GM12878 (cell line): ENCODE measurements around the gene SMG6. TPM values are rescaled to one million over a fixed set of nuclear protein-coding genes. Genes with fewer than 3 reads are reported as not detected.
A peak's percentile ranks its signal among the peaks of the same experiment; 100 is the strongest.

Experiments
- ASH2L ChIP-seq: fragments of 300-600, 200-600 bp; sonication (generic); IDR thresholded peaks from 2 replicates; pipeline ENCODE4 v1.6.1; 2017; ENCODE audit warnings: low read depth, mild to moderate bottlenecking, borderline replicate concordance
- BCL11A ChIP-seq: IDR thresholded peaks from 2 replicates; pipeline ENCODE4 v1.6.1; 2011; ENCODE audit warnings: low read depth, low read length
- CBFB ChIP-seq: IDR thresholded peaks from 2 replicates; pipeline ENCODE4 v1.6.1; 2016; ENCODE audit warnings: antibody characterized with exemption, low read depth
- HDGF ChIP-seq: fragments of 450-650 bp; IDR thresholded peaks from 2 replicates; pipeline ENCODE4 v1.6.1; 2016; ENCODE audit warnings: antibody characterized with exemption
- IKZF2 ChIP-seq, 2 experiments: fragments of 450-650 bp; IDR thresholded peaks; 2 replicates each; pipeline ENCODE4 v1.6.1; 2017; ENCODE audit warnings: mild to moderate bottlenecking in 2 of 2, moderate library complexity in 2 of 2
- JUNB ChIP-seq: IDR thresholded peaks from 2 replicates; pipeline ENCODE4 v1.6.1; 2016; ENCODE audit warnings: antibody characterized with exemption, mild to moderate bottlenecking
- JUND ChIP-seq: IDR thresholded peaks from 2 replicates; pipeline ENCODE4 v1.6.1; 2012; ENCODE audit warnings: low read depth, mild to moderate bottlenecking, low read length, improper control_type of control experiment, moderate library complexity
- MTA3 ChIP-seq: IDR thresholded peaks from 2 replicates; pipeline ENCODE4 v1.6.1; 2012; ENCODE audit warnings: low read length, inconsistent platforms, borderline replicate concordance
- POLR2AphosphoS5 ChIP-seq: IDR thresholded peaks from 2 replicates; pipeline ENCODE4 v1.6.1; 2011; ENCODE audit warnings: mild to moderate bottlenecking, low read length, inconsistent platforms
- SREBF2 ChIP-seq: IDR thresholded peaks from 2 replicates; pipeline ENCODE4 v1.6.1; 2012; ENCODE audit warnings: mild to moderate bottlenecking, low read length
- SUPT20H ChIP-seq: IDR thresholded peaks from 2 replicates; pipeline ENCODE4 v1.6.1; 2011; ENCODE audit warnings: low read depth, mild to moderate bottlenecking, low read length, moderate library complexity, borderline replicate concordance; ENCODE audit not compliant: control insufficient read depth
- TCF12 ChIP-seq: IDR thresholded peaks from 2 replicates; pipeline ENCODE4 v1.6.1; 2011; ENCODE audit warnings: low read depth, mild to moderate bottlenecking, low read length
- YBX1 ChIP-seq: fragments of 450-650 bp; IDR thresholded peaks from 2 replicates; pipeline ENCODE4 v1.6.1; 2016; ENCODE audit warnings: antibody characterized with exemption
- polyA plus RNA-seq, 11 experiments: library from polyadenylated mRNA; depleted of rRNA in 4 of 11; unstranded in 6 of 11; stranded (reverse) in 5 of 11; fragments of >200 nt; fragmentation: Nextera tagmentation in 4 of 11; fragmentation: Illumina TruSeq in 1 of 11; extraction: Ambion mirVana in 4 of 11; extraction: Trizol in 1 of 11; gene quantifications; 1 replicate in 1 of 11; 2 replicates in 10 of 11; pipeline versions ENCODE4 v1.2.1 to v1.2.3, GENCODE V29; 2011 to 2016; ENCODE audit warnings: inconsistent platforms in 2 of 11, missing spikeins in 2 of 11, low read depth in 1 of 11
- total RNA-seq, 4 experiments: library from RNA; depleted of rRNA in 3 of 4; stranded (reverse); fragments of >200 nt in 3 of 4; fragmentation: Illumina TruSeq in 1 of 4; extraction: Trizol in 1 of 4; gene quantifications; 2 replicates each; pipeline versions ENCODE4 v1.2.1 to v1.2.3, GENCODE V29; 2013 to 2021
- TF ChIP-seq, protein P1 (sequence below): fragments of 450-650 bp; IDR thresholded peaks from 2 replicates; pipeline ENCODE4 v1.6.1; 2017; ENCODE audit warnings: mild to moderate bottlenecking, moderate library complexity
- TF ChIP-seq, protein P2 (sequence below): IDR thresholded peaks from 2 replicates; pipeline ENCODE4 v1.6.1; 2012; ENCODE audit warnings: improper control_type of control experiment, low read depth, low read length; ENCODE audit not compliant: insufficient replicate concordance
- TF ChIP-seq, protein P3 (sequence below): fragments of 450-650 bp; IDR thresholded peaks from 2 replicates; pipeline ENCODE4 v1.6.1; 2018; ENCODE audit warnings: borderline replicate concordance, mild to moderate bottlenecking; ENCODE audit not compliant: partially characterized antibody
- TF ChIP-seq, protein P4 (sequence below): IDR thresholded peaks from 2 replicates; pipeline ENCODE4 v1.6.1; 2011; ENCODE audit warnings: borderline replicate concordance, low read depth, mild to moderate bottlenecking, moderate library complexity, low read length; ENCODE audit not compliant: insufficient read depth, poor library complexity, severe bottlenecking

SMG6 gene
- total and polyA plus RNA-seq, 10 of the 15 experiments (the other 5 are each of a cell fraction or from before 2014, with no cell fraction given), result 0.58 to 28.7 (median 15.7) TPM

DNA sequence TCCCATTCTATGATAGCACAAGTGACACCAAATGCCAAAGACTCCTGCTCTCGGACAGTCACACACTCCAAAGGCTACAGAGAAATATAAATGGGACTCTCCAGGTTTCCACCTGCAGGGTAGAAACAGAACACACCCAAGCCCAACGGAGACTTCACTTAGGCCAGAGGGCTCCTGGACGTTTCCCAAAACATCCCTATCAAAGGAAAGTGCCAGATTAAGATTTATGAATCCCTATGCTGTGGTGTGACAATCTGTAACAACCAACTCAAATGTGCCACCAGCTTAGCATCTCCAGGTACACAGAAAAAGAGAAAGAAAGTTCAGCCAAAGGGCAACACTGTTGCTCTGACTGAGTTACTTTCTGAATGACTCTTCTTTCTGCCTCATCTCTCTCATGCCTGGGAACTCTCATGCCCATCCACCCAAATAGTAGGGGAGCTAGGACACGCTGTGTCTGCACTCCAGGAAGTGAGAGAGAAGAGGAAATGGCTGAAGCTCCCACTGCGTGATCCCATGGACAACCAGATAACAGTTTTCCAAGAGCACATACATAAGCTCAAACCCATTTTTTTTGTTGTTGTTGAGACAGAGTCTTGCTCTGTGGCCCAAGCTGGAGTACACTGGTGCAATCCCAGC is 49.7 kb downstream of the SMG6 start (continued):
- TF ChIP-seq, protein P1, sequence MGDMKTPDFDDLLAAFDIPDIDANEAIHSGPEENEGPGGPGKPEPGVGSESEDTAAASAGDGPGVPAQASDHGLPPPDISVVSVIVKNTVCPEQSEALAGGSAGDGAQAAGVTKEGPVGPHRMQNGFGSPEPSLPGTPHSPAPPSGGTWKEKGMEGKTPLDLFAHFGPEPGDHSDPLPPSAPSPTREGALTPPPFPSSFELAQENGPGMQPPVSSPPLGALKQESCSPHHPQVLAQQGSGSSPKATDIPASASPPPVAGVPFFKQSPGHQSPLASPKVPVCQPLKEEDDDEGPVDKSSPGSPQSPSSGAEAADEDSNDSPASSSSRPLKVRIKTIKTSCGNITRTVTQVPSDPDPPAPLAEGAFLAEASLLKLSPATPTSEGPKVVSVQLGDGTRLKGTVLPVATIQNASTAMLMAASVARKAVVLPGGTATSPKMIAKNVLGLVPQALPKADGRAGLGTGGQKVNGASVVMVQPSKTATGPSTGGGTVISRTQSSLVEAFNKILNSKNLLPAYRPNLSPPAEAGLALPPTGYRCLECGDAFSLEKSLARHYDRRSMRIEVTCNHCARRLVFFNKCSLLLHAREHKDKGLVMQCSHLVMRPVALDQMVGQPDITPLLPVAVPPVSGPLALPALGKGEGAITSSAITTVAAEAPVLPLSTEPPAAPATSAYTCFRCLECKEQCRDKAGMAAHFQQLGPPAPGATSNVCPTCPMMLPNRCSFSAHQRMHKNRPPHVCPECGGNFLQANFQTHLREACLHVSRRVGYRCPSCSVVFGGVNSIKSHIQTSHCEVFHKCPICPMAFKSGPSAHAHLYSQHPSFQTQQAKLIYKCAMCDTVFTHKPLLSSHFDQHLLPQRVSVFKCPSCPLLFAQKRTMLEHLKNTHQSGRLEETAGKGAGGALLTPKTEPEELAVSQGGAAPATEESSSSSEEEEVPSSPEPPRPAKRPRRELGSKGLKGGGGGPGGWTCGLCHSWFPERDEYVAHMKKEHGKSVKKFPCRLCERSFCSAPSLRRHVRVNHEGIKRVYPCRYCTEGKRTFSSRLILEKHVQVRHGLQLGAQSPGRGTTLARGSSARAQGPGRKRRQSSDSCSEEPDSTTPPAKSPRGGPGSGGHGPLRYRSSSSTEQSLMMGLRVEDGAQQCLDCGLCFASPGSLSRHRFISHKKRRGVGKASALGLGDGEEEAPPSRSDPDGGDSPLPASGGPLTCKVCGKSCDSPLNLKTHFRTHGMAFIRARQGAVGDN, result peak; percentile 98
- TF ChIP-seq, protein P2, sequence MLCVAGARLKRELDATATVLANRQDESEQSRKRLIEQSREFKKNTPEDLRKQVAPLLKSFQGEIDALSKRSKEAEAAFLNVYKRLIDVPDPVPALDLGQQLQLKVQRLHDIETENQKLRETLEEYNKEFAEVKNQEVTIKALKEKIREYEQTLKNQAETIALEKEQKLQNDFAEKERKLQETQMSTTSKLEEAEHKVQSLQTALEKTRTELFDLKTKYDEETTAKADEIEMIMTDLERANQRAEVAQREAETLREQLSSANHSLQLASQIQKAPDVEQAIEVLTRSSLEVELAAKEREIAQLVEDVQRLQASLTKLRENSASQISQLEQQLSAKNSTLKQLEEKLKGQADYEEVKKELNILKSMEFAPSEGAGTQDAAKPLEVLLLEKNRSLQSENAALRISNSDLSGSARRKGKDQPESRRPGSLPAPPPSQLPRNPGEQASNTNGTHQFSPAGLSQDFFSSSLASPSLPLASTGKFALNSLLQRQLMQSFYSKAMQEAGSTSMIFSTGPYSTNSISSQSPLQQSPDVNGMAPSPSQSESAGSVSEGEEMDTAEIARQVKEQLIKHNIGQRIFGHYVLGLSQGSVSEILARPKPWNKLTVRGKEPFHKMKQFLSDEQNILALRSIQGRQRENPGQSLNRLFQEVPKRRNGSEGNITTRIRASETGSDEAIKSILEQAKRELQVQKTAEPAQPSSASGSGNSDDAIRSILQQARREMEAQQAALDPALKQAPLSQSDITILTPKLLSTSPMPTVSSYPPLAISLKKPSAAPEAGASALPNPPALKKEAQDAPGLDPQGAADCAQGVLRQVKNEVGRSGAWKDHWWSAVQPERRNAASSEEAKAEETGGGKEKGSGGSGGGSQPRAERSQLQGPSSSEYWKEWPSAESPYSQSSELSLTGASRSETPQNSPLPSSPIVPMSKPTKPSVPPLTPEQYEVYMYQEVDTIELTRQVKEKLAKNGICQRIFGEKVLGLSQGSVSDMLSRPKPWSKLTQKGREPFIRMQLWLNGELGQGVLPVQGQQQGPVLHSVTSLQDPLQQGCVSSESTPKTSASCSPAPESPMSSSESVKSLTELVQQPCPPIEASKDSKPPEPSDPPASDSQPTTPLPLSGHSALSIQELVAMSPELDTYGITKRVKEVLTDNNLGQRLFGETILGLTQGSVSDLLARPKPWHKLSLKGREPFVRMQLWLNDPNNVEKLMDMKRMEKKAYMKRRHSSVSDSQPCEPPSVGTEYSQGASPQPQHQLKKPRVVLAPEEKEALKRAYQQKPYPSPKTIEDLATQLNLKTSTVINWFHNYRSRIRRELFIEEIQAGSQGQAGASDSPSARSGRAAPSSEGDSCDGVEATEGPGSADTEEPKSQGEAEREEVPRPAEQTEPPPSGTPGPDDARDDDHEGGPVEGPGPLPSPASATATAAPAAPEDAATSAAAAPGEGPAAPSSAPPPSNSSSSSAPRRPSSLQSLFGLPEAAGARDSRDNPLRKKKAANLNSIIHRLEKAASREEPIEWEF, result no peak
- TF ChIP-seq CBFB (0 out of 2 replicates have a peak, but pooled peaks have one; percentile 50), MTA3 (peak; percentile 91), ASH2L (peak; percentile 75; the same call in 1 of the 2 replicates), BCL11A (peak; percentile 91), SUPT20H (no peak), JUND (peak; percentile 97), TCF12 (peak; percentile 84), YBX1 (no peak), JUNB (peak; percentile 98), IKZF2 (IDR thresholded peaks at IDR 0.05) (peak; percentile 97 to 98), SREBF2 (no peak), POLR2AphosphoS5 (peak; percentile 67; the same call in 1 of the 2 replicates), HDGF (peak; percentile 45; the same call in 1 of the 2 replicates)
- TF ChIP-seq, protein P3, sequence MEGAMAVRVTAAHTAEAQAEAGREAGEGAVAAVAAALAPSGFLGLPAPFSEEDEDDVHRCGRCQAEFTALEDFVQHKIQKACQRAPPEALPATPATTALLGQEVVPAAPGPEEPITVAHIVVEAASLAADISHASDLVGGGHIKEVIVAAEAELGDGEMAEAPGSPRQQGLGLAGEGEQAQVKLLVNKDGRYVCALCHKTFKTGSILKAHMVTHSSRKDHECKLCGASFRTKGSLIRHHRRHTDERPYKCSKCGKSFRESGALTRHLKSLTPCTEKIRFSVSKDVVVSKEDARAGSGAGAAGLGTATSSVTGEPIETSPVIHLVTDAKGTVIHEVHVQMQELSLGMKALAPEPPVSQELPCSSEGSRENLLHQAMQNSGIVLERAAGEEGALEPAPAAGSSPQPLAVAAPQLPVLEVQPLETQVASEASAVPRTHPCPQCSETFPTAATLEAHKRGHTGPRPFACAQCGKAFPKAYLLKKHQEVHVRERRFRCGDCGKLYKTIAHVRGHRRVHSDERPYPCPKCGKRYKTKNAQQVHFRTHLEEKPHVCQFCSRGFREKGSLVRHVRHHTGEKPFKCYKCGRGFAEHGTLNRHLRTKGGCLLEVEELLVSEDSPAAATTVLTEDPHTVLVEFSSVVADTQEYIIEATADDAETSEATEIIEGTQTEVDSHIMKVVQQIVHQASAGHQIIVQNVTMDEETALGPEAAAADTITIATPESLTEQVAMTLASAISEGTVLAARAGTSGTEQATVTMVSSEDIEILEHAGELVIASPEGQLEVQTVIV, result no peak
- TF ChIP-seq, protein P4, sequence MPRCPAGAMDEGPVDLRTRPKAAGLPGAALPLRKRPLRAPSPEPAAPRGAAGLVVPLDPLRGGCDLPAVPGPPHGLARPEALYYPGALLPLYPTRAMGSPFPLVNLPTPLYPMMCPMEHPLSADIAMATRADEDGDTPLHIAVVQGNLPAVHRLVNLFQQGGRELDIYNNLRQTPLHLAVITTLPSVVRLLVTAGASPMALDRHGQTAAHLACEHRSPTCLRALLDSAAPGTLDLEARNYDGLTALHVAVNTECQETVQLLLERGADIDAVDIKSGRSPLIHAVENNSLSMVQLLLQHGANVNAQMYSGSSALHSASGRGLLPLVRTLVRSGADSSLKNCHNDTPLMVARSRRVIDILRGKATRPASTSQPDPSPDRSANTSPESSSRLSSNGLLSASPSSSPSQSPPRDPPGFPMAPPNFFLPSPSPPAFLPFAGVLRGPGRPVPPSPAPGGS, result peak; percentile 95
